NT2/D1 (cell line): ENCODE measurements around the gene FAIM2.
"Not testable (repeated sequence)": the region's sequence is repeated elsewhere in the genome, so short reads cannot be mapped to it uniquely, and the experiment has no call there.

Source experiments
- DNase-seq: peaks from one replicate; pipeline ENCODE4 v3.0.0-alpha.2; 2011; ENCODE audit warnings: low read depth, low spot score
- H3K27me3 ChIP-seq: 2 replicates; pipeline ENCODE4 v1.6.0; 2011; ENCODE audit warnings: mild to moderate bottlenecking; ENCODE audit not compliant: insufficient read length, insufficient read depth
- H3K36me3 ChIP-seq: 2 replicates; pipeline ENCODE4 v1.6.1; 2011; ENCODE audit warnings: mild to moderate bottlenecking, low read length, mixed read lengths; ENCODE audit not compliant: insufficient read depth, insufficient read length
- H3K4me1 ChIP-seq: 2 replicates; pipeline ENCODE4 v1.5.1; 2011; ENCODE audit not compliant: insufficient read depth, insufficient read length
- H3K4me3 ChIP-seq: 2 replicates; pipeline ENCODE4 v1.5.1; 2011; ENCODE audit warnings: low read depth; ENCODE audit not compliant: insufficient read length
- H3K9ac ChIP-seq: 2 replicates; pipeline ENCODE4 v1.6.0; 2011; ENCODE audit warnings: low read depth; ENCODE audit not compliant: insufficient read length
- H3K9me3 ChIP-seq: 2 replicates; pipeline ENCODE4 v1.5.1; 2011; ENCODE audit warnings: mild to moderate bottlenecking, low read length; ENCODE audit not compliant: insufficient read depth
- SUZ12 ChIP-seq: IDR thresholded peaks from 2 replicates; pipeline ENCODE4 v1.6.1; 2011; ENCODE audit not compliant: insufficient read length, insufficient read depth; ENCODE audit errors: extremely low read depth
- YY1 ChIP-seq: IDR thresholded peaks from 2 replicates; pipeline ENCODE4 v1.6.1; 2011; ENCODE audit not compliant: insufficient read length, insufficient read depth
- ZNF274 ChIP-seq: IDR thresholded peaks from 2 replicates; pipeline ENCODE4 v1.6.1; 2011; ENCODE audit warnings: mild to moderate bottlenecking, low read depth, low read length

Gene FAIM2

GRCh38 chr12:49872381-49872780 lies 31.3 kb downstream of the FAIM2 start:
- H3K9ac ChIP-seq: no peak overlapping the region
- H3K27me3 ChIP-seq: peaks cover 6% of the 10 kb centered on the region
- H3K4me3 ChIP-seq: no peak overlapping the region
- no peaks in the 10 kb centered on the region for H3K9me3 ChIP-seq
- DNase-seq: no peak
- no peak for TF ChIP-seq ZNF274
- TF ChIP-seq YY1: no peak
- no peak for TF ChIP-seq SUZ12
- H3K36me3 ChIP-seq: no peaks in the 10 kb centered on the region
- H3K4me1 ChIP-seq: peaks cover 18% of the 10 kb centered on the region

GRCh38 chr12:49871811-49872251 lies 31.9 kb downstream of the FAIM2 start:
- DNase-seq, H3K27me3 ChIP-seq, H3K4me3 ChIP-seq, H3K36me3 ChIP-seq, H3K9ac ChIP-seq, H3K9me3 ChIP-seq: not testable (repeated sequence)
- peaks cover 18% of the 10 kb centered on the region for H3K4me1 ChIP-seq

GRCh38 chr12:49871263-49871561 lies 32.5 kb downstream of the FAIM2 start:
- DNase-seq: no peak
- no peak overlapping the region for H3K4me3 ChIP-seq
- H3K9ac ChIP-seq: no peak overlapping the region
- H3K9me3 ChIP-seq: no peaks in the 10 kb centered on the region
- TF ChIP-seq YY1 (no peak), ZNF274 (no peak), SUZ12 (no peak)
- no peaks in the 10 kb centered on the region for H3K36me3 ChIP-seq
- H3K27me3 ChIP-seq: peaks cover 6% of the 10 kb centered on the region
- H3K4me1 ChIP-seq: peaks cover 18% of the 10 kb centered on the region

GRCh38 chr12:49870501-49871262 lies 33.0 kb downstream of the FAIM2 start:
- no peak overlapping the region for H3K9ac ChIP-seq
- peaks cover 6% of the 10 kb centered on the region for H3K27me3 ChIP-seq
- TF ChIP-seq ZNF274 (no peak), YY1 (no peak), SUZ12 (no peak)
- H3K4me1 ChIP-seq: peaks cover 18% of the 10 kb centered on the region
- no peak for DNase-seq
- no peaks in the 10 kb centered on the region for H3K9me3 ChIP-seq
- no peak overlapping the region for H3K4me3 ChIP-seq
- H3K36me3 ChIP-seq: no peaks in the 10 kb centered on the region

- Histone ChIP-seq H3K9me3 (no peaks in the 10 kb centered on the region), H3K27me3 (peaks cover 10% of the 10 kb centered on the region), H3K4me1 (peaks cover 18% of the 10 kb centered on the region), H3K36me3 (no peaks in the 10 kb centered on the region), H3K4me3 (no peak overlapping the region), H3K9ac (no peak overlapping the region)
- no peak for DNase-seq
- no peak for TF ChIP-seq ZNF274
Observed at GRCh38 chr12:49869816-49870500, 33.7 kb downstream of the FAIM2 start.

- H3K36me3 ChIP-seq: no peaks in the 10 kb centered on the region
- H3K27me3 ChIP-seq: peaks cover 17% of the 10 kb centered on the region
- DNase-seq: no peak
- H3K4me1 ChIP-seq: peaks cover 15% of the 10 kb centered on the region
- peak overlapping the region; percentile 34 for H3K9ac ChIP-seq
- no peaks in the 10 kb centered on the region for H3K9me3 ChIP-seq
- TF ChIP-seq SUZ12: no peak
- TF ChIP-seq ZNF274: no peak
- TF ChIP-seq YY1: no peak
- H3K4me3 ChIP-seq: no peak overlapping the region
Observed at GRCh38 chr12:49868952-49869815, 34.5 kb downstream of the FAIM2 start.

GRCh38 chr12:49868449-49868848 lies 35.3 kb downstream of the FAIM2 start:
- Histone ChIP-seq H3K27me3 (peaks cover 17% of the 10 kb centered on the region), H3K4me3 (no peak overlapping the region), H3K4me1 (peaks cover 12% of the 10 kb centered on the region), H3K9ac (no peak overlapping the region), H3K9me3 (no peaks in the 10 kb centered on the region), H3K36me3 (no peaks in the 10 kb centered on the region)
- TF ChIP-seq SUZ12 (no peak), YY1 (no peak), ZNF274 (no peak)
- DNase-seq: no peak
